K562 (cell line): ENCODE measurements around the gene GJB4. TPM values are rescaled to one million over a fixed set of nuclear protein-coding genes. Genes with fewer than 3 reads are reported as not detected.

ENCODE experiments used
- AFF1 ChIP-seq, 2 experiments: fragments of 450-650 bp; IDR thresholded peaks; 2 replicates each; pipeline ENCODE4 v1.6.1; 2018; ENCODE audit warnings: mild to moderate bottlenecking in 2 of 2, low read depth in 1 of 2; ENCODE audit not compliant: partially characterized antibody in 2 of 2
- CBFA2T2 ChIP-seq: fragments of 450-650 bp; conservative IDR thresholded peaks from 2 replicates; pipeline ENCODE4 v1.6.1; 2017; ENCODE audit warnings: mild to moderate bottlenecking
- DMBX1 ChIP-seq: fragments of 250-450 bp; sonication (Bioruptor Pico); IDR thresholded peaks from 2 replicates; pipeline ENCODE4 v1.8.0; 2022; ENCODE audit warnings: inconsistent platforms, mild to moderate bottlenecking, moderate library complexity, borderline replicate concordance
- GMEB1 ChIP-seq: fragments of 250-450 bp; sonication (Bioruptor Pico); IDR thresholded peaks from 2 replicates; pipeline ENCODE4 v1.4.0; 2020; ENCODE audit warnings: mild to moderate bottlenecking
- HMG20B ChIP-seq: fragments of 250-450 bp; sonication (Bioruptor Pico); IDR thresholded peaks from 2 replicates; pipeline ENCODE4 v1.5.0; 2021; ENCODE audit warnings: mild to moderate bottlenecking
- KLF16 ChIP-seq: IDR thresholded peaks from 2 replicates; pipeline ENCODE4 v1.6.1; 2016; ENCODE audit warnings: antibody characterized with exemption
- RAD51 ChIP-seq: fragments of 450-650 bp; IDR thresholded peaks from 2 replicates; pipeline ENCODE4 v1.7.1; 2016; ENCODE audit warnings: low read depth, mild to moderate bottlenecking, borderline replicate concordance
- SIX5 ChIP-seq, 2 experiments: IDR thresholded peaks; 2 replicates each; pipeline ENCODE4 v1.6.1; 2011; ENCODE audit warnings: low read length in 2 of 2, borderline replicate concordance in 1 of 2, low read depth in 1 of 2, mild to moderate bottlenecking in 1 of 2, moderate library complexity in 1 of 2; ENCODE audit not compliant: insufficient read depth in 1 of 2
- SPI1 ChIP-seq: IDR thresholded peaks from 2 replicates; pipeline ENCODE4 v1.6.1; 2011; ENCODE audit warnings: low read depth, low read length, control low read depth, borderline replicate concordance
- SRSF7 ChIP-seq: fragments of 200-400 bp; formaldehyde crosslinking; optimal IDR thresholded peaks from 2 replicates; pipeline ENCODE3; 2017; ENCODE audit warnings: mild to moderate bottlenecking, low read depth, low read length
- TEAD4 ChIP-seq, 2 experiments: sonication (generic) in 1 of 2; formaldehyde crosslinking in 1 of 2; IDR thresholded peaks; 2 replicates each; pipeline versions ENCODE4 v1.6.1 to v1.8.0; 2012 to 2022; ENCODE audit warnings: borderline replicate concordance in 1 of 2, inconsistent platforms in 1 of 2, low read length in 1 of 2, mild to moderate bottlenecking in 1 of 2, missing genetic modification reagents in 1 of 2
- TFE3 ChIP-seq: fragments of 450-650 bp; formaldehyde crosslinking; IDR thresholded peaks from 2 replicates; pipeline ENCODE4 v1.4.0; 2020; ENCODE audit warnings: mild to moderate bottlenecking, mixed read lengths
- TOE1 ChIP-seq, 2 experiments: fragments of 450-650 bp in 1 of 2; sonication (generic) in 1 of 2; formaldehyde crosslinking in 1 of 2; IDR thresholded peaks; 2 replicates each; pipeline versions ENCODE4 v1.7.1 to v1.8.0; 2016 to 2022; ENCODE audit warnings: borderline replicate concordance in 2 of 2, mild to moderate bottlenecking in 2 of 2, antibody characterized with exemption in 1 of 2, inconsistent platforms in 1 of 2, low read depth in 1 of 2, missing genetic modification reagents in 1 of 2, moderate library complexity in 1 of 2
- ZNF79 ChIP-seq: fragments of 250-450 bp; sonication (Bioruptor Pico); IDR thresholded peaks from 2 replicates; pipeline ENCODE4 v1.4.0; 2020; ENCODE audit warnings: low read depth, mild to moderate bottlenecking, moderate library complexity
- polyA plus RNA-seq, 8 experiments: library from polyadenylated mRNA; depleted of rRNA in 4 of 8; stranded (reverse) in 5 of 8; unstranded in 3 of 8; fragments of >200 nt; fragmentation: Nextera tagmentation in 2 of 8; fragmentation: Illumina TruSeq in 1 of 8; extraction: Ambion mirVana in 2 of 8; extraction: Trizol in 1 of 8; gene quantifications; 2 replicates each; pipeline versions ENCODE4 v1.2.1 to v1.2.3, GENCODE V29; 2011 to 2014; ENCODE audit warnings: inconsistent platforms in 1 of 8, missing spikeins in 1 of 8
- total RNA-seq, 7 experiments: library from RNA; depleted of rRNA in 6 of 7; stranded (reverse); fragments of >200 nt in 6 of 7; fragmentation: Illumina TruSeq in 2 of 7; extraction: Trizol in 2 of 7; gene quantifications; 2 replicates each; pipeline versions ENCODE4 v1.2.1 to v1.2.3, GENCODE V29; 2011 to 2021; ENCODE audit warnings: low replicate concordance in 1 of 7
- TF ChIP-seq, protein P1 (sequence below): fragments of 450-650 bp; IDR thresholded peaks from 2 replicates; pipeline ENCODE4 v1.6.1; 2018; ENCODE audit not compliant: partially characterized antibody

GJB4 gene
- total and polyA plus RNA-seq, 9 of the 15 experiments (the other 6 are each of a cell fraction or from before 2014, with no cell fraction given) = 0.03 TPM; not detected in 8

DNA sequence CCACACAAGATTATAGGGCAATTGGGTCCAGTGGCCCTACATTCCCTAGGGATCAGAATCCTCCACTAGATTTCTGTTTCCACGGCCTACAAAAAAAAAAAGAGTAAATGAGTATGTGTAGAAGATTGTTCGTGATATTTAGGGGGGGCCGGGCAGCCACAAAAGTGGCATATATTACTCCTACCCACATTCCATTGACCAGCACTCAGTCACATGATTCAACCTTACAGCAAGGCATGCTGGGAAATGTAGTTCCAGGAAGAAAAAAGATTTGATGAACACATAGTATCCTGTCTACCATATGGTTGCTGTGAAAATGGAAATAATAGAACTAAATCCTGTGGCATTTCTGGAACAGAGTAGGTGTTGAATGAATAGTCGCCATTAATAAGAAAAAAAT lies 48.1 kb upstream of the GJB4 start (continued):
- no peak for TF ChIP-seq GMEB1 (CRISPR knock-in tag)
- peak; percentile 25; the same call in 1 of the 2 replicates for TF ChIP-seq TEAD4 (IDR thresholded peaks at IDR 0.05; ENCODE audit: low read length)
- no peak for TF ChIP-seq TEAD4 (CRISPR knock-in tag; IDR thresholded peaks at IDR 0.05; ENCODE audit: borderline replicate concordance)
- no peak for TF ChIP-seq ZNF79 (CRISPR knock-in tag)
- TF ChIP-seq, protein P1, sequence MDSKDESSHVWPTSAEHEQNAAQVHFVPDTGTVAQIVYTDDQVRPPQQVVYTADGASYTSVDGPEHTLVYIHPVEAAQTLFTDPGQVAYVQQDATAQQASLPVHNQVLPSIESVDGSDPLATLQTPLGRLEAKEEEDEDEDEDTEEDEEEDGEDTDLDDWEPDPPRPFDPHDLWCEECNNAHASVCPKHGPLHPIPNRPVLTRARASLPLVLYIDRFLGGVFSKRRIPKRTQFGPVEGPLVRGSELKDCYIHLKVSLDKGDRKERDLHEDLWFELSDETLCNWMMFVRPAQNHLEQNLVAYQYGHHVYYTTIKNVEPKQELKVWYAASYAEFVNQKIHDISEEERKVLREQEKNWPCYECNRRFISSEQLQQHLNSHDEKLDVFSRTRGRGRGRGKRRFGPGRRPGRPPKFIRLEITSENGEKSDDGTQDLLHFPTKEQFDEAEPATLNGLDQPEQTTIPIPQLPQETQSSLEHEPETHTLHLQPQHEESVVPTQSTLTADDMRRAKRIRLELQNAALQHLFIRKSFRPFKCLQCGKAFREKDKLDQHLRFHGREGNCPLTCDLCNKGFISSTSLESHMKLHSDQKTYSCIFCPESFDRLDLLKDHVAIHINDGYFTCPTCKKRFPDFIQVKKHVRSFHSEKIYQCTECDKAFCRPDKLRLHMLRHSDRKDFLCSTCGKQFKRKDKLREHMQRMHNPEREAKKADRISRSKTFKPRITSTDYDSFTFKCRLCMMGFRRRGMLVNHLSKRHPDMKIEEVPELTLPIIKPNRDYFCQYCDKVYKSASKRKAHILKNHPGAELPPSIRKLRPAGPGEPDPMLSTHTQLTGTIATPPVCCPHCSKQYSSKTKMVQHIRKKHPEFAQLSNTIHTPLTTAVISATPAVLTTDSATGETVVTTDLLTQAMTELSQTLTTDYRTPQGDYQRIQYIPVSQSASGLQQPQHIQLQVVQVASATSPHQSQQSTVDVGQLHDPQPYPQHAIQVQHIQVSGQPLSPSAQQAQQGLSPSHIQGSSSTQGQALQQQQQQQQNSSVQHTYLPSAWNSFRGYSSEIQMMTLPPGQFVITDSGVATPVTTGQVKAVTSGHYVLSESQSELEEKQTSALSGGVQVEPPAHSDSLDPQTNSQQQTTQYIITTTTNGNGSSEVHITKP = peak; percentile 79
- TF ChIP-seq CBFA2T2 = peak; percentile 31; the same call in 1 of the 2 replicates
- TF ChIP-seq RAD51 = peak; percentile 78
- peak; percentile 55; the same call in 1 of the 2 replicates for TF ChIP-seq TOE1 (IDR thresholded peaks at IDR 0.05; ENCODE audit: borderline replicate concordance)
- no peak for TF ChIP-seq TOE1 (CRISPR knock-in tag; IDR thresholded peaks at IDR 0.05; ENCODE audit: borderline replicate concordance, low read depth)
- TF ChIP-seq AFF1 (IDR thresholded peaks at IDR 0.05; ENCODE audit: low read depth in 1 of 2, partially characterized antibody in 2 of 2) = peak in 1 of 2 experiments; percentile 80
- TF ChIP-seq SIX5 (IDR thresholded peaks at IDR 0.05; ENCODE audit: borderline replicate concordance in 1 of 2, insufficient read depth in 1 of 2, low read depth in 1 of 2, low read length in 2 of 2) = peak; percentile 58 to 77; a peak in 3 of 4 replicates
- no peak for TF ChIP-seq SRSF7
- TF ChIP-seq KLF16 = no peak
- no peak for TF ChIP-seq DMBX1 (CRISPR knock-in tag)
- TF ChIP-seq HMG20B (CRISPR knock-in tag) = no peak
- TF ChIP-seq SPI1 = no peak
- peak; percentile 76 for TF ChIP-seq TFE3 (CRISPR knock-in tag)
